ENCODE results near the gene ROGDI.
"Not testable (repeated sequence)": the region's sequence is repeated elsewhere in the genome, so short reads cannot be mapped to it uniquely, and the experiment has no call there.

The ROGDI gene

GRCh38 chr16:4790261-4790660, 12.2 kb downstream of the ROGDI start:
- DNase-seq: no peak

GRCh38 chr16:4788910-4789309, 13.5 kb downstream of the ROGDI start:
- no peak for DNase-seq

- DNase-seq: no peak
These were observed 13.9 kb downstream of the ROGDI start for GRCh38 chr16:4788489-4788889.

- no peak for DNase-seq
These were observed 14.6 kb downstream of the ROGDI start, which contains the start of gene SEPTIN12 for GRCh38 chr16:4787627-4788482. TSS of gene SEPTIN12 (minus strand) at chr16:4788345. CDS start at chr16:4787645, 700 bp downstream.

GRCh38 chr16:4787068-4787467, 15.4 kb downstream of the ROGDI start:
- no peak for DNase-seq

- no peak for DNase-seq
These were observed 16.5 kb downstream of the ROGDI start for GRCh38 chr16:4785758-4786433.

GRCh38 chr16:4784444-4784987, 17.9 kb downstream of the ROGDI start:
- not testable (repeated sequence) for DNase-seq

- no peak for DNase-seq
These were observed 18.5 kb downstream of the ROGDI start for GRCh38 chr16:4783951-4784336.

- DNase-seq: no peak
These were observed 19.0 kb downstream of the ROGDI start for GRCh38 chr16:4783251-4783950.

GRCh38 chr16:4780235-4780634, 22.2 kb downstream of the ROGDI start:
- no peak for DNase-seq

- DNase-seq: no peak
These were observed 24.4 kb downstream of the ROGDI start for GRCh38 chr16:4778050-4778392.

- no peak for DNase-seq
These were observed 24.9 kb downstream of the ROGDI start for GRCh38 chr16:4777339-4778049.

GRCh38 chr16:4776141-4776705, 26.2 kb downstream of the ROGDI start:
- DNase-seq: no peak

- DNase-seq: no peak
These were observed 27.4 kb downstream of the ROGDI start for GRCh38 chr16:4775005-4775404.

- no peak for DNase-seq
These were observed 30.1 kb downstream of the ROGDI start for GRCh38 chr16:4772351-4772750.

- no peak for DNase-seq
These were observed 30.8 kb downstream of the ROGDI start for GRCh38 chr16:4771646-4772045.

- no peak for DNase-seq
These were observed 33.2 kb downstream of the ROGDI start for GRCh38 chr16:4769306-4769638.

- DNase-seq: peak; percentile 95
These were observed 33.7 kb downstream of the ROGDI start for GRCh38 chr16:4768549-4769305.

GRCh38 chr16:4767872-4768548, 34.4 kb downstream of the ROGDI start:
- DNase-seq: no peak

- peak; percentile 94 for DNase-seq
These were observed 35.4 kb downstream of the ROGDI start, which contains the start of gene ZNF500 for GRCh38 chr16:4766875-4767628. TSS of gene ZNF500 (minus strand) at chr16:4767162. CDS start at chr16:4765978, 1,184 bp downstream.
